K562 (cell line): ENCODE measurements around the gene SPTLC2. TPM values are rescaled to one million over a fixed set of nuclear protein-coding genes. Genes with fewer than 3 reads are reported as not detected.

Experiments
- ATAC-seq: fragments of 200-7000 bp; cut with Tn5 transposase; 3 replicates; pipeline ENCODE4 v1.9.1; 2020; ENCODE audit warnings: moderate library complexity
- BruUV-seq: library from RNA; stranded (reverse); fragments of 400-500 nt; replicated peaks from 2 replicates; lab custom pipeline; 2021; lab: Mats Ljungman, UMichigan
- CTCF ChIA-PET: fragments of 300-600 bp; formaldehyde crosslinking; extraction: SDS; loops from one replicate; lab custom pipeline; 2021; ENCODE audit warnings: low intra/inter-chr PET ratio; lab: Yijun Ruan, JAX
- POLR2A ChIA-PET: fragments of 300-600, 350-650 bp; sonication (Branson Sonifier 250); formaldehyde crosslinking; extraction: SDS; loops from one replicate; lab custom pipeline; 2021; ENCODE audit warnings: antibody characterized with exemption, inconsistent platforms; lab: Yijun Ruan, JAX
- DNase-seq, 4 experiments: peaks; one replicate each; pipeline versions ENCODE4 v3.0.0 to v3.0.0-alpha.2; 2011 to 2018; ENCODE audit warnings: low spot score in 3 of 4, mixed read lengths in 3 of 4; ENCODE audit errors: extremely low read depth in 1 of 4
- FAIRE-seq: peaks from 2 replicates; lab custom pipeline; 2011; peaks lifted over from hg19 to GRCh38; lab: Jason Lieb, UNC
- H2AFZ ChIP-seq: 2 replicates; pipeline ENCODE4 v1.6.0; 2011; ENCODE audit warnings: low read depth, low read length, control low read depth, inconsistent platforms
- H3K27ac ChIP-seq: fragments of 200-600 bp; 3 replicates; pipeline ENCODE4 v1.8.0; 2011; ENCODE audit warnings: low read depth, mild to moderate bottlenecking, control low read depth, inconsistent platforms, low read length, moderate library complexity, mixed read lengths; ENCODE audit errors: extremely low read depth
- H3K27me3 ChIP-seq, 2 experiments: fragments of 300-600 bp in 1 of 2; 2 replicates in 1 of 2; 3 replicates in 1 of 2; pipeline versions ENCODE4 v1.6.0 to v1.8.0; 2011; ENCODE audit warnings: inconsistent platforms in 2 of 2, low read length in 2 of 2, mild to moderate bottlenecking in 1 of 2, mixed read lengths in 1 of 2, moderate library complexity in 1 of 2; ENCODE audit not compliant: control insufficient read depth in 2 of 2, insufficient read depth in 2 of 2
- H3K36me3 ChIP-seq: fragments of 300-600 bp; 3 replicates; pipeline ENCODE4 v1.8.0; 2011; ENCODE audit warnings: mild to moderate bottlenecking, low read length, inconsistent platforms; ENCODE audit not compliant: control insufficient read depth, insufficient read depth
- H3K4me1 ChIP-seq, 2 experiments: fragments of 200-600 bp in 1 of 2; replicated peaks in 1 of 2; 2 replicates in 1 of 2; 3 replicates in 1 of 2; pipeline versions ENCODE4 v1.5.1 to v1.8.0; 2011; ENCODE audit warnings: inconsistent platforms in 2 of 2, low read length in 2 of 2, mild to moderate bottlenecking in 1 of 2, mixed read lengths in 1 of 2, moderate library complexity in 1 of 2; ENCODE audit not compliant: control insufficient read depth in 2 of 2, insufficient read depth in 2 of 2
- H3K4me2 ChIP-seq: 2 replicates; pipeline ENCODE4 v1.6.1; 2011; ENCODE audit warnings: low read length, control low read depth, inconsistent platforms, mixed read lengths; ENCODE audit not compliant: insufficient read depth
- H3K4me3 ChIP-seq: fragments of 200-600 bp; sonication (generic), shearing (Covaris generic); 2 replicates; pipeline ENCODE4 v1.5.1; 2016; ENCODE audit warnings: control low read depth, inconsistent platforms
- H3K79me2 ChIP-seq: fragments of 200-600 bp; 3 replicates; pipeline ENCODE4 v1.8.0; 2011; ENCODE audit warnings: low read length, inconsistent platforms; ENCODE audit not compliant: control insufficient read depth, insufficient read depth
- H3K9ac ChIP-seq, 2 experiments: 2 replicates each; pipeline versions ENCODE4 v1.6.0 to v1.6.1; 2011; ENCODE audit warnings: low read depth in 2 of 2, low read length in 2 of 2, control low read depth in 1 of 2, inconsistent platforms in 1 of 2, mild to moderate bottlenecking in 1 of 2, mixed read lengths in 1 of 2; ENCODE audit not compliant: insufficient read depth in 1 of 2
- H3K9me1 ChIP-seq: one replicate; pipeline ENCODE4 v1.6.0; 2011; ENCODE audit warnings: inconsistent platforms, mild to moderate bottlenecking, low read length, moderate library complexity; ENCODE audit not compliant: control insufficient read depth, insufficient read depth
- H3K9me3 ChIP-seq: replicated peaks from 2 replicates; pipeline ENCODE4 v1.5.1; 2011; ENCODE audit warnings: low read depth, low read length, inconsistent platforms; ENCODE audit not compliant: control insufficient read depth, insufficient read depth
- H4K20me1 ChIP-seq: replicated peaks from 2 replicates; pipeline ENCODE4 v1.6.1; 2011; ENCODE audit warnings: low read length, inconsistent platforms, mixed read lengths; ENCODE audit not compliant: control insufficient read depth, insufficient read depth
- CBFA2T2 ChIP-seq: fragments of 450-650 bp; conservative IDR thresholded peaks from 2 replicates; pipeline ENCODE4 v1.6.1; 2017; ENCODE audit warnings: mild to moderate bottlenecking
- HDAC2 ChIP-seq: fragments of 450-650 bp; IDR thresholded peaks from 2 replicates; pipeline ENCODE4 v1.6.1; 2016; ENCODE audit warnings: mild to moderate bottlenecking
- HMG20A ChIP-seq: fragments of 450-650 bp; formaldehyde crosslinking; conservative IDR thresholded peaks from 2 replicates; pipeline ENCODE4 v1.4.0; 2020; ENCODE audit warnings: mild to moderate bottlenecking, mixed read lengths
- MEIS2 ChIP-seq: fragments of 450-650 bp; IDR thresholded peaks from 2 replicates; pipeline ENCODE4 v1.6.1; 2014; ENCODE audit warnings: mild to moderate bottlenecking; ENCODE audit not compliant: partially characterized antibody
- NR4A1 ChIP-seq, 2 experiments: fragments of 250-450 bp in 1 of 2; fragments of 450-650 bp in 1 of 2; sonication (Bioruptor Pico) in 1 of 2; IDR thresholded peaks; 2 replicates each; pipeline versions ENCODE4 v1.4.0 to v1.6.1; 2016 to 2020; ENCODE audit warnings: mild to moderate bottlenecking in 2 of 2, missing compliant biosample characterization in 1 of 2, missing genetic modification characterization in 1 of 2, moderate library complexity in 1 of 2
- PHF21A ChIP-seq: fragments of 450-650 bp; IDR thresholded peaks from 2 replicates; pipeline ENCODE4 v1.6.1; 2017; ENCODE audit warnings: low read depth, borderline replicate concordance
- PRMT5 ChIP-seq: sonication (generic); formaldehyde crosslinking; IDR thresholded peaks from 2 replicates; pipeline ENCODE4 v1.5.0; 2020; ENCODE audit warnings: missing genetic modification reagents
- RFX5 ChIP-seq: IDR thresholded peaks from 2 replicates; pipeline ENCODE4 v1.6.1; 2011; ENCODE audit warnings: low read depth, mild to moderate bottlenecking, improper control_type of control experiment, low read length
- U2AF1 ChIP-seq: fragments of 200-400 bp; formaldehyde crosslinking; optimal IDR thresholded peaks from 2 replicates; pipeline ENCODE3; 2017; ENCODE audit warnings: mild to moderate bottlenecking, low read depth, low read length, moderate library complexity
- ZNF12 ChIP-seq: sonication (generic); formaldehyde crosslinking; IDR thresholded peaks from 2 replicates; pipeline ENCODE4 v1.4.0; 2020; ENCODE audit warnings: mild to moderate bottlenecking, missing genetic modification reagents
- ZNF408 ChIP-seq: fragments of 250-450 bp; sonication (Bioruptor Pico); IDR thresholded peaks from 2 replicates; pipeline ENCODE4 v1.4.0; 2020; ENCODE audit warnings: low read depth, mild to moderate bottlenecking, moderate library complexity
- ZNF431 ChIP-seq: sonication (generic); formaldehyde crosslinking; IDR thresholded peaks from 2 replicates; pipeline ENCODE4 v1.8.0; 2022; ENCODE audit warnings: mild to moderate bottlenecking, missing genetic modification reagents
- WGBS: fragments of 100-300 bp; shearing (Covaris generic); methylation state at CpG from one replicate; pipeline ENCODE4 v1.1.6; 2016; ENCODE audit warnings: low coverage, mixed read lengths; ENCODE audit not compliant: insufficient coverage; ENCODE audit errors: missing lambda C conversion rate; 5-methylcytosine and 5-hydroxymethylcytosine counted together
- in situ Hi-C: fragments of 300-500 bp; cut with MboI; formaldehyde crosslinking; loops from 4 replicates; pipeline ENCODE4 v1.15.0; 2018; ENCODE audit warnings: inconsistent platforms, mixed read lengths
- intact Hi-C: fragments of 100-400 bp; cut with micrococcal nuclease; formaldehyde crosslinking; loops from 2 replicates; pipeline ENCODE4 v1.14.2; 2022
- polyA plus RNA-seq, 8 experiments: library from polyadenylated mRNA; depleted of rRNA in 4 of 8; stranded (reverse) in 5 of 8; unstranded in 3 of 8; fragments of >200 nt; fragmentation: Nextera tagmentation in 2 of 8; fragmentation: Illumina TruSeq in 1 of 8; extraction: Ambion mirVana in 2 of 8; extraction: Trizol in 1 of 8; gene quantifications; 2 replicates each; pipeline versions ENCODE4 v1.2.1 to v1.2.3, GENCODE V29; 2011 to 2014; ENCODE audit warnings: inconsistent platforms in 1 of 8, missing spikeins in 1 of 8
- total RNA-seq, 7 experiments: library from RNA; depleted of rRNA in 6 of 7; stranded (reverse); fragments of >200 nt in 6 of 7; fragmentation: Illumina TruSeq in 2 of 7; extraction: Trizol in 2 of 7; gene quantifications; 2 replicates each; pipeline versions ENCODE4 v1.2.1 to v1.2.3, GENCODE V29; 2011 to 2021; ENCODE audit warnings: low replicate concordance in 1 of 7
- TF ChIP-seq, protein P1 (sequence below), 2 experiments: fragments of 450-650 bp in 1 of 2; IDR thresholded peaks; 2 replicates each; pipeline ENCODE4 v1.6.1; 2011 to 2017; ENCODE audit warnings: low read depth in 2 of 2, antibody characterized with exemption in 1 of 2, borderline replicate concordance in 1 of 2, low read length in 1 of 2, mild to moderate bottlenecking in 1 of 2, mixed read lengths in 1 of 2; ENCODE audit not compliant: control insufficient read depth in 1 of 2
- TF ChIP-seq, protein P2 (sequence below): sonication (generic); formaldehyde crosslinking; IDR thresholded peaks from 2 replicates; pipeline ENCODE4 v1.8.0; 2022; ENCODE audit warnings: missing genetic modification reagents, mild to moderate bottlenecking, moderate library complexity, borderline replicate concordance
- TF ChIP-seq, protein P3 (sequence below): sonication (generic); formaldehyde crosslinking; IDR thresholded peaks from 2 replicates; pipeline ENCODE4 v1.8.0; 2022; ENCODE audit warnings: mild to moderate bottlenecking, missing genetic modification reagents

SPTLC2 gene
- total and polyA plus RNA-seq, 9 of the 15 experiments (the other 6 are each of a cell fraction or from before 2014, with no cell fraction given): 4.5 to 30.4 (median 14.0) TPM

DNA sequence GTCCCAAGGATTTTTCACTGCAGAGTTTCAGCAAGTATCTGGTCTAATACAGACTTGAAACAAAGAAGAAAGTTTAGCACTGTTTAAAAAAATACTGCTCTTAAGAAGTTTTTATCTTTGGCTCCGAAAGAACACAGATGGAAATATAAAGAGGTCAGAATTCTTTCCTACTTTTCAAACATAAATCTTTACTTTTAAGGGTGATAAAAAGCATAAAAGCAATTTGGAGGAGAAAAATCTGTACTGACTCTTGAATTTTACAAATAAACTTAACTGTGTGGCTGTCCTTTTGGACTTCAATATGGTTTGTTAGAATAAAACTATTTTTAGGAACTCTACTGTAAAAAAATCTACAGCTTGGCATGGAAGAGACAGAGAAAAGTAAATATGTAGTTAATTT, 90.2 kb downstream of the SPTLC2 start:
- no peaks in the 10 kb centered on the region for H3K9me1 ChIP-seq
- no peak overlapping the region for H3K4me3 ChIP-seq
- H2AFZ ChIP-seq: no peak overlapping the region
- TF ChIP-seq HDAC2 (no peak), U2AF1 (no peak), PHF21A (no peak), HMG20A (no peak), ZNF431 (CRISPR knock-in tag) (no peak), RFX5 (no peak), NR4A1 (CRISPR knock-in tag; IDR thresholded peaks at IDR 0.05) (no peak), NR4A1 (tag; IDR thresholded peaks at IDR 0.05) (no peak), CBFA2T2 (no peak), MEIS2 (no peak), PRMT5 (CRISPR knock-in tag) (no peak), ZNF408 (CRISPR knock-in tag) (no peak), ZNF12 (CRISPR knock-in tag) (no peak)
- TF ChIP-seq, protein P1, sequence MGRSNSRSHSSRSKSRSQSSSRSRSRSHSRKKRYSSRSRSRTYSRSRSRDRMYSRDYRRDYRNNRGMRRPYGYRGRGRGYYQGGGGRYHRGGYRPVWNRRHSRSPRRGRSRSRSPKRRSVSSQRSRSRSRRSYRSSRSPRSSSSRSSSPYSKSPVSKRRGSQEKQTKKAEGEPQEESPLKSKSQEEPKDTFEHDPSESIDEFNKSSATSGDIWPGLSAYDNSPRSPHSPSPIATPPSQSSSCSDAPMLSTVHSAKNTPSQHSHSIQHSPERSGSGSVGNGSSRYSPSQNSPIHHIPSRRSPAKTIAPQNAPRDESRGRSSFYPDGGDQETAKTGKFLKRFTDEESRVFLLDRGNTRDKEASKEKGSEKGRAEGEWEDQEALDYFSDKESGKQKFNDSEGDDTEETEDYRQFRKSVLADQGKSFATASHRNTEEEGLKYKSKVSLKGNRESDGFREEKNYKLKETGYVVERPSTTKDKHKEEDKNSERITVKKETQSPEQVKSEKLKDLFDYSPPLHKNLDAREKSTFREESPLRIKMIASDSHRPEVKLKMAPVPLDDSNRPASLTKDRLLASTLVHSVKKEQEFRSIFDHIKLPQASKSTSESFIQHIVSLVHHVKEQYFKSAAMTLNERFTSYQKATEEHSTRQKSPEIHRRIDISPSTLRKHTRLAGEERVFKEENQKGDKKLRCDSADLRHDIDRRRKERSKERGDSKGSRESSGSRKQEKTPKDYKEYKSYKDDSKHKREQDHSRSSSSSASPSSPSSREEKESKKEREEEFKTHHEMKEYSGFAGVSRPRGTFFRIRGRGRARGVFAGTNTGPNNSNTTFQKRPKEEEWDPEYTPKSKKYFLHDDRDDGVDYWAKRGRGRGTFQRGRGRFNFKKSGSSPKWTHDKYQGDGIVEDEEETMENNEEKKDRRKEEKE (IDR thresholded peaks at IDR 0.05; ENCODE audit: borderline replicate concordance in 1 of 2, control insufficient read depth in 1 of 2, low read depth in 2 of 2, low read length in 1 of 2): no peak
- TF ChIP-seq, protein P2, sequence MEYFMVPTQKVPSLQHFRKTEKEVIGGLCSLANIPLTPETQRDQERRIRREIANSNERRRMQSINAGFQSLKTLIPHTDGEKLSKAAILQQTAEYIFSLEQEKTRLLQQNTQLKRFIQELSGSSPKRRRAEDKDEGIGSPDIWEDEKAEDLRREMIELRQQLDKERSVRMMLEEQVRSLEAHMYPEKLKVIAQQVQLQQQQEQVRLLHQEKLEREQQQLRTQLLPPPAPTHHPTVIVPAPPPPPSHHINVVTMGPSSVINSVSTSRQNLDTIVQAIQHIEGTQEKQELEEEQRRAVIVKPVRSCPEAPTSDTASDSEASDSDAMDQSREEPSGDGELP (CRISPR knock-in tag): no peak
- TF ChIP-seq, protein P3, sequence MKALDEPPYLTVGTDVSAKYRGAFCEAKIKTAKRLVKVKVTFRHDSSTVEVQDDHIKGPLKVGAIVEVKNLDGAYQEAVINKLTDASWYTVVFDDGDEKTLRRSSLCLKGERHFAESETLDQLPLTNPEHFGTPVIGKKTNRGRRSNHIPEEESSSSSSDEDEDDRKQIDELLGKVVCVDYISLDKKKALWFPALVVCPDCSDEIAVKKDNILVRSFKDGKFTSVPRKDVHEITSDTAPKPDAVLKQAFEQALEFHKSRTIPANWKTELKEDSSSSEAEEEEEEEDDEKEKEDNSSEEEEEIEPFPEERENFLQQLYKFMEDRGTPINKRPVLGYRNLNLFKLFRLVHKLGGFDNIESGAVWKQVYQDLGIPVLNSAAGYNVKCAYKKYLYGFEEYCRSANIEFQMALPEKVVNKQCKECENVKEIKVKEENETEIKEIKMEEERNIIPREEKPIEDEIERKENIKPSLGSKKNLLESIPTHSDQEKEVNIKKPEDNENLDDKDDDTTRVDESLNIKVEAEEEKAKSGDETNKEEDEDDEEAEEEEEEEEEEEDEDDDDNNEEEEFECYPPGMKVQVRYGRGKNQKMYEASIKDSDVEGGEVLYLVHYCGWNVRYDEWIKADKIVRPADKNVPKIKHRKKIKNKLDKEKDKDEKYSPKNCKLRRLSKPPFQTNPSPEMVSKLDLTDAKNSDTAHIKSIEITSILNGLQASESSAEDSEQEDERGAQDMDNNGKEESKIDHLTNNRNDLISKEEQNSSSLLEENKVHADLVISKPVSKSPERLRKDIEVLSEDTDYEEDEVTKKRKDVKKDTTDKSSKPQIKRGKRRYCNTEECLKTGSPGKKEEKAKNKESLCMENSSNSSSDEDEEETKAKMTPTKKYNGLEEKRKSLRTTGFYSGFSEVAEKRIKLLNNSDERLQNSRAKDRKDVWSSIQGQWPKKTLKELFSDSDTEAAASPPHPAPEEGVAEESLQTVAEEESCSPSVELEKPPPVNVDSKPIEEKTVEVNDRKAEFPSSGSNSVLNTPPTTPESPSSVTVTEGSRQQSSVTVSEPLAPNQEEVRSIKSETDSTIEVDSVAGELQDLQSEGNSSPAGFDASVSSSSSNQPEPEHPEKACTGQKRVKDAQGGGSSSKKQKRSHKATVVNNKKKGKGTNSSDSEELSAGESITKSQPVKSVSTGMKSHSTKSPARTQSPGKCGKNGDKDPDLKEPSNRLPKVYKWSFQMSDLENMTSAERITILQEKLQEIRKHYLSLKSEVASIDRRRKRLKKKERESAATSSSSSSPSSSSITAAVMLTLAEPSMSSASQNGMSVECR (CRISPR knock-in tag): no peak
- no peak overlapping the region for H3K4me2 ChIP-seq
- H3K9me3 ChIP-seq: no peaks in the 10 kb centered on the region
- in situ Hi-C loops: no loop called here
- no TSS peak for BruUV-seq
- ATAC-seq (no peak), DNase-seq (no peak), FAIRE-seq (no peak)
- H3K27ac ChIP-seq: no peak overlapping the region
- no peaks in the 10 kb centered on the region for H4K20me1 ChIP-seq
- intact Hi-C loops: no loop called here
- H3K27me3 ChIP-seq: no peaks in the 10 kb centered on the region
- ChIA-PET CTCF (no interaction called here), POLR2A (no interaction called here)
- no peak overlapping the region for H3K9ac ChIP-seq
- peaks cover 13% of the 10 kb centered on the region; the same call in 2 of the 3 replicates for H3K36me3 ChIP-seq
- WGBS: 93% methylated on average over 1 of the region's 1 CpG
- no peaks in the 10 kb centered on the region for H3K79me2 ChIP-seq
- no peaks in the 10 kb centered on the region; a peak in 1 of 5 replicates for H3K4me1 ChIP-seq
